ENCODE results near the gene TMEM101. TPM values are rescaled to one million over a fixed set of nuclear protein-coding genes. Genes with fewer than 3 reads are reported as not detected.

The TMEM101 gene
- polyA plus RNA-seq, 1 of the 3 experiments (the other 2 are of a cell fraction) = 62.9 TPM

GRCh38 chr17:44011876-44012275, 2.9 kb downstream of the TMEM101 start:
- Histone ChIP-seq H3K9me3 (no peaks in the 10 kb centered on the region), H3K4me2 (no peak overlapping the region), H3K27me3 (ENCODE audit: insufficient read depth) (no peaks in the 10 kb centered on the region), H3F3A (replicated peaks; ENCODE audit: insufficient read depth) (peaks cover 9% of the 10 kb centered on the region), H3K4me1 (ENCODE audit: control insufficient read depth in 1 of 2, insufficient read depth in 2 of 2, low read depth in 1 of 2, low read length in 1 of 2) (peaks cover 8 to 46% of the 10 kb centered on the region in 2 experiments; a peak in 3 of 4 replicates), H3K9ac (no peak overlapping the region), H3K4me3 (ENCODE audit: low read depth in 2 of 2, low read length in 1 of 2) (no peak overlapping the region), H2AFZ (ENCODE audit: low read depth) (no peak overlapping the region), H3K79me2 (ENCODE audit: insufficient read depth) (peaks cover 41% of the 10 kb centered on the region; the same call in 1 of the 2 replicates), H3K9me2 (no peaks in the 10 kb centered on the region), H4K20me1 (ENCODE audit: insufficient read depth) (no peaks in the 10 kb centered on the region), H3K27ac (ENCODE audit: low read depth in 2 of 2, low read length in 1 of 2) (peak overlapping the region in 1 of 2 experiments; percentile 82; a peak in 2 of 4 replicates), H3K36me3 (replicated peaks in 1 of 2; ENCODE audit: control insufficient read depth in 1 of 2, insufficient read depth in 2 of 2, low read length in 1 of 2) (peaks cover 0 to 14% of the 10 kb centered on the region in 2 experiments)
- TF ChIP-seq RXRA (IDR thresholded peaks at IDR 0.05; ENCODE audit: borderline replicate concordance, low read depth) = no peak
- TF ChIP-seq USF2 (IDR thresholded peaks at IDR 0.05; ENCODE audit: borderline replicate concordance, low read depth, low read length) = no peak
- no peak for TF ChIP-seq GABPA (IDR thresholded peaks at IDR 0.05; ENCODE audit: low read depth)
- TF ChIP-seq FOXJ3 (CRISPR knock-in tag; IDR thresholded peaks at IDR 0.05) = no peak
- TF ChIP-seq IRF3 (IDR thresholded peaks at IDR 0.05; ENCODE audit: low read depth, low read length) = no peak
- TF ChIP-seq EZH2phosphoT487 (IDR thresholded peaks at IDR 0.05; ENCODE audit: borderline replicate concordance, low read depth) = no peak
- TF ChIP-seq RCOR1 (IDR thresholded peaks at IDR 0.05; ENCODE audit: low read length) = no peak
- no peak; the same call in 1 of the 2 replicates for TF ChIP-seq POLR2AphosphoS5 (IDR thresholded peaks at IDR 0.05; ENCODE audit: low read depth, low read length)
- no peak for TF ChIP-seq CTCF (IDR thresholded peaks at IDR 0.05)
- no peak for TF ChIP-seq CHD2 (IDR thresholded peaks at IDR 0.05; ENCODE audit: low read length, partially characterized antibody)
- ChIA-PET CTCF (interaction anchor here (1.0 to 31.1 kb wide), 6 partner anchors 11 to 528 kb away, joined by 3 to 638 read pairs (median 4); partner anchors contain the start of genes DHX8 and PPY), POLR2A (no interaction called here)
- peak; percentile 42 for DNase-seq
- 75% methylated on average over 5 of the region's 9 CpGs for WGBS (ENCODE audit: low lambda C conversion rate)

- WGBS (ENCODE audit: low lambda C conversion rate) = 64% methylated on average over 3 of the region's 4 CpGs
- ChIA-PET CTCF (interaction anchor here (1.1 to 31.1 kb wide), 6 partner anchors 11 to 527 kb away, joined by 3 to 638 read pairs (median 4); partner anchors contain the start of genes DHX8 and PPY), POLR2A (interaction anchor here (0.5 kb wide), 1 partner anchor 33 kb away, joined by 4 read pairs; no protein-coding TSS in a partner anchor)
- peaks cover 0 to 14% of the 10 kb centered on the region in 2 experiments for H3K36me3 ChIP-seq (replicated peaks in 1 of 2; ENCODE audit: control insufficient read depth in 1 of 2, insufficient read depth in 2 of 2, low read length in 1 of 2)
- no peak for DNase-seq
- peak overlapping the region in 1 of 2 experiments; percentile 82; a peak in 2 of 4 replicates for H3K27ac ChIP-seq (ENCODE audit: low read depth in 2 of 2, low read length in 1 of 2)
- H3K4me2 ChIP-seq = no peak overlapping the region
- no peaks in the 10 kb centered on the region for H4K20me1 ChIP-seq (ENCODE audit: insufficient read depth)
- H3K4me3 ChIP-seq (ENCODE audit: low read depth in 2 of 2, low read length in 1 of 2) = no peak overlapping the region
- H3K4me1 ChIP-seq (ENCODE audit: control insufficient read depth in 1 of 2, insufficient read depth in 2 of 2, low read depth in 1 of 2, low read length in 1 of 2) = peaks cover 8 to 51% of the 10 kb centered on the region in 2 experiments; a peak in 3 of 4 replicates
- peaks cover 9% of the 10 kb centered on the region for H3F3A ChIP-seq (replicated peaks; ENCODE audit: insufficient read depth)
- no peaks in the 10 kb centered on the region for H3K9me3 ChIP-seq
- H3K79me2 ChIP-seq (ENCODE audit: insufficient read depth) = peaks cover 41% of the 10 kb centered on the region; the same call in 1 of the 2 replicates
- H3K9ac ChIP-seq = no peak overlapping the region
- no peak overlapping the region for H2AFZ ChIP-seq (ENCODE audit: low read depth)
- H3K27me3 ChIP-seq (ENCODE audit: insufficient read depth) = no peaks in the 10 kb centered on the region
- no peaks in the 10 kb centered on the region for H3K9me2 ChIP-seq
- TF ChIP-seq FOXM1 (IDR thresholded peaks at IDR 0.05; ENCODE audit: low read depth) = no peak
- no peak for TF ChIP-seq JUND (IDR thresholded peaks at IDR 0.05)
- TF ChIP-seq SIN3A (IDR thresholded peaks at IDR 0.05; ENCODE audit: borderline replicate concordance, low read depth, low read length) = no peak
- TF ChIP-seq TEAD4 (IDR thresholded peaks at IDR 0.05; ENCODE audit: borderline replicate concordance, insufficient read depth) = no peak
- TF ChIP-seq RFX5 (IDR thresholded peaks at IDR 0.05; ENCODE audit: low read length) = no peak
- TF ChIP-seq RAD21 (IDR thresholded peaks at IDR 0.05; ENCODE audit: low read length) = no peak
- TF ChIP-seq RXRA (IDR thresholded peaks at IDR 0.05; ENCODE audit: borderline replicate concordance, low read depth) = no peak
- TF ChIP-seq EP300 (IDR thresholded peaks at IDR 0.05; ENCODE audit: borderline replicate concordance in 1 of 2, low read depth in 1 of 2, low read length in 1 of 2) = no peak
- no peak for TF ChIP-seq REST (IDR thresholded peaks at IDR 0.05; ENCODE audit: low read depth, low read length)
Measured at GRCh38 chr17:44010966-44011647, 3.7 kb downstream of the TMEM101 start.

Measured in SK-N-SH (cell line).